ENCODE results near the gene CAMK1D.
"Not testable (repeated sequence)": the region's sequence is repeated elsewhere in the genome, so short reads cannot be mapped to it uniquely, and the experiment has no call there.

The CAMK1D gene

DNA sequence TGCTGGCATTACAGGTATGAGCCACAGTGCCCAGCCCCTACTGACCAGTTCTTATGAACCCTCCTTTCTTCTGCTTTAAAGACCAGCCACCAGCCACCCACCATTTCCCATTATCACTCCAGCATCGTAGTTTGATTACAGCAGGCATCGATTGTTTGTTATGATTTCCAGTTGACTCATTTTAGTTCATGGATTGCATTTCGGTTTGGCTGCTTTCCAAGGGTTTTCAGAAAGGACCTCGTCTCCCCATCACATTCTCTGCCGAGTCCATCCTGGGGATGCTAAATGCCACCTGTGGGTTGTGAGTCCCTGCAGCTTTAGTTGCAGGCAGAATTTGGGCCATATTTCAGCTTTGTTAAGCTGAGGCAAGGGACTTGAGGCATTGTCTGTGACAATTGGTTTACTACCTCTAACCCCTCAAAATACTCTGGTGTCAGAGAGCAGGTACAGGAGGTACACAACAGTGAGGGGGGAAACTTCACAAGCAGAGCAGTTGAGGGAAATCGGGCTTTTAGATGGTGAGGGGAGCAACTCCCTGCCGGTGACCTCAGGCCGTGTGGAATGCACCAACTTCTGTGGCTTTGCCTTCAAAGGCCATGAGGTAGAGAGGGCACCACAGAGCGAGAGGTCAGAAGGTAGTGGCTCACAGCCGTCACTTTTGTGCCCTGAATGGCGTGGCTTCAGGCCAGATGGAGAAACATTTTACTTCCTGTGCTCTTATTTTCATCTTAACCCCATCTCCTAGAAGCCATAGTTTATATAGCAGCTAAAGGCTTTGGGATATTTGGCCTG lies 448.3 kb downstream of the CAMK1D start:
- DNase-seq (ENCODE audit: low spot score): no peak

- no peak for DNase-seq (ENCODE audit: low spot score)
These were observed 449.8 kb downstream of the CAMK1D start for GRCh38 chr10:12799144-12799543.

- DNase-seq (ENCODE audit: low spot score): no peak
These were observed 450.4 kb downstream of the CAMK1D start for GRCh38 chr10:12799714-12800113.

DNA sequence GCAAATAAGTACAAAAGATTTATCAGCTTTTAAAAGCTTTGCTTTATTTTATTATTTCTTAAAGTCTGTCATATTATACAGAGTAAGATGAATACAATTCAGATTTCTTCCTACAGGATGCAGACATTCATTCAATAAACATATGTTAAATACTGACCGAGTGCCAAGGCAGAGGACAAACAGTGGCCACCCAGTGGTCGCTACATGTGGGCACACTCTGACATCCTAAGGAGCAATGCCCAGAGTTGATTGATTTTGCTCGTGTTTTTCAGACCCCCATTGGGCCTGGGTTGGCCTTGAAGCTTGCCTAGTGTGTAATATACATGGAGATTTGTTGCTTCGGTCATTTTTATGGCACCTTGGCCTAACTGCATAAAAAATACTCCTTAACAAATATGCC lies 451.0 kb downstream of the CAMK1D start:
- DNase-seq (ENCODE audit: low spot score): no peak

GRCh38 chr10:12801214-12802087 lies 452.1 kb downstream of the CAMK1D start:
- no peak for DNase-seq (ENCODE audit: low spot score)

- no peak for DNase-seq (ENCODE audit: low spot score)
These were observed 454.4 kb downstream of the CAMK1D start for GRCh38 chr10:12803776-12804175.

DNA sequence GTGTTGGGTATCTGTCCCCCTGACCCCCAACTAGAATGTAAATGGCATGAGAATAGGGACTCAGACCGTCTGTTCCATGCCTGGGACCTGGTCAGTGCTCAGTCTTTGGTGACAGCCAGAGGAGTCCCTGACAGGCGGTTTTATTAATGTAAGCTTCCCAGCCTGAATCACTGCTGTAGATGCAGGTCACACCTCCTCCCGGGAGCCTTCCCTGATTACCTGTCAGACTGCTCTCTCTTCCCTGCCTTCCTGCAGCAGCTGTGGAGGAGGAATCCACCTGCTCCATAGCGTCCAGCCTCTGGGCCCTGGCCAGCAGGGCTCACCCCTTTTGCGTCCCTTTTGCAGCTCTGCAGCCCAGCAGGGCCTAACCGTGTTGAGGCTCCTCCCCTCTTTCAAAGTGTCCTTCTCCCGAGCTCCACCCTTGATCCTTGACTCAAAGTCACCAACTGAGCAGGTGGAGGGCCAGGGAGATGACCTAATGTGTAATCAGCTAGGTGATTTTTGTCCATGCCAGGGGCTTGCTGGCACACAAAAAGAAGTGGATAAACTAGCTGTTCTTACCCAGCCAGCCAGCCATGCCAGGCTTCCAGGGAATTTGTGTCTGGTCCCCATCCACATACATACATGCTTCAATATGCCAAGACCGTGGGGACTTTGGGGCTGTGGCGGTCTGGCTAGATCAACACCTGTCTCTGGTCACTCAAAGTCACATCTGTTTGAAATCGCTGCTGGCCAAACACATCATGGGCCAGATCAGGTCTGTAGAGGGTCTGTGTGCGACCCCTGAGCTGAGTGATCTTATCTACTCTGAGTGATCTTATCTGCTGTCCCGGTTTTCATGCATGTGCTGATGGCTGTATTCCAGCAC lies 457.1 kb downstream of the CAMK1D start:
- DNase-seq (ENCODE audit: low spot score): no peak

DNA sequence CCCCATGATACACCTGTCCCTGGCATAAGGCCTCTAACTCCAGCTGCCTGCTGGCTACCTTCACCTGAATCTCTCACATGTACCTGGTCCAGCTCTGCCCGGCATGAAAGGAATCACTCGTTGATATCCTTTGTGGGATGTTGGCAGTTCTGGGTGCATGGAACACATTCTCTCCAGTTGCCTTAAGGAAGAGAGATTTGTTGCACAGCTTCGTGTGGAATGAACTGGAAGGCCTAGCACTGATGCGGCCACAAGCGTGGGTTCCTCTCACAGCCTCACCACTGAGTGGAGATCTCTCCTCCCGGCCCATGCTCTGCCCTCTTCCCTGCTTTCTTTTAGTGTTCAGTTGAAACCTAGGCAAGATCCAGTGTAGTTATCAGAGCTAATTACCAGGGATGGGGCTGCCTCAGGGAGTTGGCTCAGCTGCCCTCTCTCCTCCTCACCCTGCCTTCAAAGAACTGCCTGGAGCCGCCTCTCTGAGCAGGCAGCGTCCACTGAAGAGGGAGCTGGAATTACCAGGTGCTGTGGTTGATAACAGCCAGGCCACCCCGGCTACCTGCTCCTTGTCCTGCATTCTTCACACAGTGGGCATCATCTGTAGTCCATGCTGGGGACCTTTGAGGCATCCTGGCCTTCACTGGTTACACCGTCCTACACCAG lies 457.9 kb downstream of the CAMK1D start:
- DNase-seq (ENCODE audit: low spot score): no peak

DNA sequence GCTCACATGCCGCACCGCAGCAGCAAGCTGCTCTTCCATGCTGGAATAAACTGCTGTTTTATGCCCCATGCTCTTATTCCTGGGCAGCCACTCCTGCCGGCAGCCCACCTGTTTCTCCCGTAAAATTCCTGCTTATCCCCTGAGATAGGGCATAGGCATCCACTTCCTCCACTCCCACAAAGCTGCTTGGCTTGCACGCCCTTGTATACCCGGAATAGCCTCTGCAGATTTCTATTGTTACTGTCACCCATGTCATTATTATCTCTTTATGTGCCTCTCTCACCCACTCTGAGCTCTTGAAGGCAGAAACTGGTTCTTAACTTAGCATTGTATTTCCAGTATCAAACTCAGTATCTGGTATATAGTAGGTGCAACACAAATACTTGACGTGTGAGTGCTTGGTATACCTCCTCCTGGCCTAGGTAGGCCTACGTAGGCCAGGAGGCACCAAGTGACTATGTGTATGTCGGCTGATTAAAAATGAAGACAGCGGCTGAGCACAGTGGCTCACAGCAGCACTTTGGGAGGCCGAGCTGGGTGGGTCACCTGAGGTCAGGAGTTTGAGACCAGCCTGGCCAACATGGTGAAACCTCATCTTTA lies 458.8 kb downstream of the CAMK1D start:
- DNase-seq (ENCODE audit: low spot score): no peak

- not testable (repeated sequence) for DNase-seq (ENCODE audit: low spot score)
These were observed 460.7 kb downstream of the CAMK1D start for GRCh38 chr10:12810046-12810445.

GRCh38 chr10:12811826-12812225 lies 462.5 kb downstream of the CAMK1D start:
- no peak for DNase-seq (ENCODE audit: low spot score)

DNA sequence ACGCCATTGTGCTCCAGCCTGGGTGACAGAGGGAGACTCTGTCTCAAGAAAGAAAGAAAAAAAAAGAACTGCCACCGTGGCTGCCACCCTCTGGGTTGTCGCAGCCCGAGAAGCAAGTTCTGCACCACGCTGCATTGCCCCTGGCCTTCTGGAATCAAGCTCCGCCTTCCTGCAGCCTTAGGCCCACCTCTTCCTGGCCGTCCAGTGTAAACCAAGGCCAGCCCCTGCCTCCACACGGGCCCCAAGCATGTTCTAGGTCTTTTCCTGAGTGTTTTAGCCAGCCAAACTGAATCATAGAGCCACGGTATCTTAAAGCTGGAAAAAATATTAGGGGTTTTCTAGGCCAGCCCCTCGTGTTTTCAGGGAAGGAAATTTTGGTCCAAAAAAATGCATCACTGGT lies 463.2 kb downstream of the CAMK1D start:
- DNase-seq (ENCODE audit: low spot score): no peak

DNA sequence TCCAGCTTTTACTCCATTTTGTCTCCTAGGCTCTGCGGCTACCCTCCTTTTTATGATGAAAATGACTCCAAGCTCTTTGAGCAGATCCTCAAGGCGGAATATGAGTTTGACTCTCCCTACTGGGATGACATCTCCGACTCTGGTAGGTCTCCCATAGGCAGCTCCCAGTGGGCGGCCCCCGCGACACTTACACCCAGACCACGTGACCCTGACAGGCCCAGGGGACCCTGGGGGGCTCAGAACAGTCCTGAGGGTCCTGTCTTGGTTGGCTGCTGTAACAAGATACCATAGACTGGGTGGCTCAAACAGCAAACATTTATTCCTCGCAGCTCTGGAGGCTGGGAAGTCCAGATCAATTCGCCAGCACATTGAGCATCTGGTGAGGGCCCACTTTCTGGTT lies 464.8 kb downstream of the CAMK1D start:
- no peak for DNase-seq (ENCODE audit: low spot score)

DNA sequence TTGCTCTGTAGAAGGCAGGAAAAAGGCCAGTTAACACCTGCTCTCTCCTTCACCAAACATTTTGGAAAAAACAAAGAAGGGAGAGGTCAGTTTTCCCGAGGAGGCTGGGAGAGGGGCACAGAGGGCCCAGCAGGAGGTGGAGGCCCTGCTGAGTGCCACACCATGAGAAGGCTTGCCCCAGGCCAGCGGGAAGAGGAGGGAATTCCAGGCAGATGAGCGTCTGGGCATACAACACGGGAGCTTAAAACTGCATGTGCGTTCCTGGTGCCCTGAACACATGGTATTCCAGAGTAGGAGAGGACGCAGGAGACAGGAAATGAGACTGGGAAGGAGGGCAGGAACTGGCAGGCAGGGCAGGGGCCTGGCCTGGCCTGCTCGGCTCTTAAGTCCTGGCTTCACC lies 469.7 kb downstream of the CAMK1D start:
- DNase-seq (ENCODE audit: low spot score): no peak

DNA sequence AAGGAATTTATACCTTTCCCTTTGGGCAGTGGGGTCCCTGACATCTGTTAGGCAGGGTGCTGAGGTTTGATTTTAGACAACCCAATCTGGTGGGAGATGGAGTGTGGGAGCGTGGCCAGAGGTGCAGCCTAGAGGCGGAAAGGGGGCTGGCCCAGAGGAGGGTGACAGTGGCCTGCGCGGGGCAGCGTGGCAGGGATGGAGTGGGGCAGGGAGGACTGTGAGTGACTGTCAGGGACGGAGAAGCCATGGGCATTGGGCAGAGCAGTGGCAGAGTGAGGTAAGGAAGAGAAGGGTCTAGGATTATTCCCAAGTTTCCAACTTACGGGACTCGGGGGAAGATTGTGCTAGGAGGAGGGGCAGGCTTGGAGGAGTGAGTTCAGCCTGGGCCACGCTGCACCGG lies 470.3 kb downstream of the CAMK1D start:
- no peak for DNase-seq (ENCODE audit: low spot score)

- DNase-seq (ENCODE audit: low spot score): no peak
These were observed 473.0 kb downstream of the CAMK1D start for GRCh38 chr10:12822126-12822892.

DNA sequence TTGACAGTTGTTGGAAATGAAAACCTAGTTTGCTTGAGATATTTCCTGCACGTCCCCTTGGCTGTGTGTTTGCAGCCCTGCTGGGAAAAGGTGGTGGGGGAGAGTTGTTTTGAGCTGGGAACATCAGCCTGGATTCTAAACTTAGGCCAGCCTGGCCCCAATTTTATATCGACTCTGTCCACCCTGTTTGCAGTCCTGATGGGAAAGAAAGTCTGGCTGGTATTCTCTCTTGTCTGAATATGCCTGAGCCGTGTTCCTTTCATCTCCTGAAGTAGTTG lies 473.5 kb downstream of the CAMK1D start:
- DNase-seq (ENCODE audit: low spot score): no peak

- DNase-seq (ENCODE audit: low spot score): no peak
These were observed 474.0 kb downstream of the CAMK1D start for GRCh38 chr10:12823328-12823727.

DNA sequence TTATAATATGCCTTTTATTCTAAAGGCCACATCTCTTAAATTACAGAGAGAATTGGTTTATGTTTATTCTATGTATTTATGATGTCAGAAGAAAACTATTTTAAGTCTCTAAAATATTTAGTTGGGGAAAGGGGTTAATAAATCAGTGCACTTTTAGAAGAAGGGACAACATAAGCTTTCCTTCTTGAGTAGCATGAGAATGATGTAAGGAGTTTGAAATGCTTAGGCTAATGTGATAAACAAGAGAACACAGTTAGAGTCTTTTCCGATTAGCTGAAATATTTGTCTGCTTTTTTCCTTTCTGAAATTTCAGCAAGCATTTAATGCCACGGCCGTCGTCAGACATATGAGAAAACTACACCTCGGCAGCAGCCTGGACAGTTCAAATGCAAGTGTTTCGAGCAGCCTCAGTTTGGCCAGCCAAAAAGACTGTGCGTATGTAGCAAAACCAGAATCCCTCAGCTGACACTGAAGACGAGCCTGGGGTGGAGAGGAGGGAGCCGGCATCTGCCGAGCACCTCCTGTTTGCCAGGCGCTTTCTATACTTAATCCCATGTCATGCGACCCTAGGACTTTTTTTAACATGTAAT lies 476.0 kb downstream of the CAMK1D start:
- DNase-seq (ENCODE audit: low spot score): no peak

GRCh38 chr10:12826800-12827372 lies 477.5 kb downstream of the CAMK1D start:
- no peak for DNase-seq (ENCODE audit: low spot score)

Measured in HuH-7.5 (cell line).